ENCODE results near the gene RAB5B.

Gene RAB5B, protein sequence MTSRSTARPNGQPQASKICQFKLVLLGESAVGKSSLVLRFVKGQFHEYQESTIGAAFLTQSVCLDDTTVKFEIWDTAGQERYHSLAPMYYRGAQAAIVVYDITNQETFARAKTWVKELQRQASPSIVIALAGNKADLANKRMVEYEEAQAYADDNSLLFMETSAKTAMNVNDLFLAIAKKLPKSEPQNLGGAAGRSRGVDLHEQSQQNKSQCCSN

DNA sequence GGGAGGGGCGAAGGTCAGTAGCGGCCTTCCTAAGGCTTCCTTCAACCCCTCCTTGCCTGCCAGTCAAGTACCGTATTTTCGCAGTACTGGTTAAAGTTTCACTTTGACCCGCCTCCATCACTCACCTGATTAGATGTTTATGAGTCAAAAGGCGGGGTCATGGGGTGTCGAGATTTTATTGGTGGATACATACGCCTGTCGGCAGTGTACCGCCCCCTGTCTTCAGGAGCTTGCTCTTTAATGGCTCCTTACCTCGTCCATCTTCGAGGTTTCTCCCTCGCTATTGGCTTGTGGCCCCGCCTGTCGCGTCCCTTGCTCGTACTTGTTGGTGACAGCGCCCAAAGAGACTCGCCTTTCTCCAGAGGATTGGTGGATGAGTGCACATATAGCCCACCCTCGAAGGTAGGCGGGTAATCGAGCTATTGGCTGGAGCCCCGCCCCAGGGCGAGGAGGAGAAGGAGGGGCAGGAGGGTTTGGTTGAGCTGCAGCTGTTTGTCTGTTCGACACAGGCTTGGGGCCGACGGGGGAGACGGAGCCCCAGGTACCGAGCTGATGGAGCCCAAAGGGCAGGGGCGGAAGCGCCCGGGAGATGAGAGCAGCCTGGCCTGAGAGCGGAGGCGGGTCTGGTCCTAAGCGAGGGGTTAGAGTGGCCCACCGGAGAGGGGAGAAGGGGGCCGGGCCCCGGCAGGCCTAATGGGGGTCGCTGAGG lies at the start of gene RAB5B:
TSS of gene RAB5B (plus strand) at position 480 of the 709 bp plus-strand sequence. CDS start 12,883 bp downstream, outside the sequence.
- DNase-seq, result peak; percentile 100

DNA sequence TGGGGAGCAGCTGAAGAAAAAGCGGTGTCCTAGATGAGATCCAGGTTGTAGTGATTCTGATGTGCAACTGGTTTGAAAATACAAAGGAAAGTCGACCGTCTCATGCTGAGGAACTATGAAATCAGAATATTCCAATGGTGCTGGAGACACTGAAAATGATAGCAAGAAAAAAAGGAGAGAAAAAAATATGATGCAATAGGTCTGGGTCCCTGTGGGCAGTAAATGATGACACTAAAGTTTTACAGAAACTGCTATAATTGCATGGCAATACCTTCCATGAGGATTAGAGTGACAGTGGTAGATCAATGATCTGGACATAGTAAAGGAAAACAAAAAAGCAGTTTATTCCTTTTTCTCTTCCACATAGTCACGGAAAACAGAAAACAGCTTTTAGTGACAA lies 48.5 kb upstream of the RAB5B start:
- DNase-seq, result no peak

DNA sequence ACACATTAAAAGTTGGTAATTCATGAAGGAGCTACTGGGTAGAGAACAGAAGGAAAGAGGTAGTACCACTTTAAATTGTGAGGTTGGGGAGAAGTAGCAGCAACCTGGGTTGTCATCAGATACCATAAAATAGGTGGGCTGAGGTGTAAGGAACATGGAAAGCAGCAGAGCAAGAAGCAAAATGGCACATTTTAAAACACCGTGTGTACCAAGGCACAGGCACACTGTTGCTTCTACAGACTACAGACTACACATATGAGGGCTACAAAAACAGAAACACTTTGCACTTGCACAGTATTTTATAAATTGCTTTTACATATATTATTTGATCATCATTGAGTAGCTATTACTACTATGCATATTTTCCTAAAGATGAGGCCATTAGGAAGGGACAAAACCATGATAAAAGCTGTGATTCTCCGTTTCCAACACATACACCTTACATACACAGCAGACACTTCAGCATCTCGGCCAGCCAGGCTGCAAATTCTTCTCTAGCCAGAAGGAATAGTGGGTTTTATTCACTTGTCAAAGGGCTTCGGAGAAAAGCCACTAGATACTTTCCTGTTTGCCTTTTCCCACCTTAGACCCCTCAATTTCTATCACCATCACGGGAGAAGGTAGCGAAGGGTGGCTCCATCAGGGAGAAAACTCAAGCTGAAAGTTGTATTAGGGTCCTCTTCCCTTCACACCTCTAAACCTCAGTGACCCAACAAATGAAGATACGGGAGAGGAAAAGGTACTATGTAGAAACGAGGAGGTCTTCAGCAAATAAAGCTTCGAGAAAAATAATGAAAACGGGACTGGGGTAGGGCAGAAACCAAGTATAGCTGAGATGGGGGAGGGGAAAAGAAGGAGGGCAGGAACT lies 47.8 kb upstream of the RAB5B start:
- no peak for DNase-seq

DNA sequence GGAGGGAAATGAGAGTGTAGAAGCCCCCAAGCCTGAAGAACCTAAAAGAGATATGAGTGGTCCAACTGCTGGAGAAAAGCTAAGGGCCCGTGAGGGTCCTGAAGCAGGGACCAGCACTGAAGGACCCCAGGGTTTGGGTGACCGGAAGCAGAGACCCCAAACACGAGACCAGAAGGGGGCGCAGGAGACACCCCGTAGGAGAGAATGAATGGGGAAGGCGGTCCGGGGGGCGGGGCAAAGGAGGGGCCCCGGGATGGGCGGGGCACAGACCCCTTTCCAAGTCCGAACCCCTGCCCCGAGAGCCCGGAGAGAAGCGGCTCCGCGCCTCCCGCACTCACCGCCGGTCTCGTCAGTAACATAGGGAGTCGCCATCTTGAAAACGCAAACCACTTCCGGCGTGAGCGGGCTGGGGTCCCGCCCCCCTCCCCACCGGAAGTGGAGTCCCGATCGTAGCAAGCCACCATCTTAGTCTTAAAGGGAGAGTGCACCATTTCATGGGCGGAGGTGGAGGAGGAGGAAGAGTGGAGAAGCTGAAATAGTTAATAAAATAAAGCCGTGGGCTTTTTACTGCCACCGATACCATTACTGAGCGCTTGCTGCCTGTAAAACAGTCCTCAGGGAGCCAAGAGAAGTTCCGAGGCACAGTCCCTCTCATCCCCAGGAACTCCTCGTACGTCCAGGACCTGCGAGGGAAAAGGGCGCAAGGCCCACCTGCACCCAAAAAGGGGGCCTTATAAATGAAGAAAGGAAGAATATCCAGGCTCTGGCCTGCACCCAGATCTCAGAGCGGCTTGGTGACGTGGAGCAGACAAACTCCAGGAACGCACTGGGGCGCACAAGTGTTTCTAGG lies 46.9 kb upstream of the RAB5B start:
- peak; percentile 89 for DNase-seq

DNA sequence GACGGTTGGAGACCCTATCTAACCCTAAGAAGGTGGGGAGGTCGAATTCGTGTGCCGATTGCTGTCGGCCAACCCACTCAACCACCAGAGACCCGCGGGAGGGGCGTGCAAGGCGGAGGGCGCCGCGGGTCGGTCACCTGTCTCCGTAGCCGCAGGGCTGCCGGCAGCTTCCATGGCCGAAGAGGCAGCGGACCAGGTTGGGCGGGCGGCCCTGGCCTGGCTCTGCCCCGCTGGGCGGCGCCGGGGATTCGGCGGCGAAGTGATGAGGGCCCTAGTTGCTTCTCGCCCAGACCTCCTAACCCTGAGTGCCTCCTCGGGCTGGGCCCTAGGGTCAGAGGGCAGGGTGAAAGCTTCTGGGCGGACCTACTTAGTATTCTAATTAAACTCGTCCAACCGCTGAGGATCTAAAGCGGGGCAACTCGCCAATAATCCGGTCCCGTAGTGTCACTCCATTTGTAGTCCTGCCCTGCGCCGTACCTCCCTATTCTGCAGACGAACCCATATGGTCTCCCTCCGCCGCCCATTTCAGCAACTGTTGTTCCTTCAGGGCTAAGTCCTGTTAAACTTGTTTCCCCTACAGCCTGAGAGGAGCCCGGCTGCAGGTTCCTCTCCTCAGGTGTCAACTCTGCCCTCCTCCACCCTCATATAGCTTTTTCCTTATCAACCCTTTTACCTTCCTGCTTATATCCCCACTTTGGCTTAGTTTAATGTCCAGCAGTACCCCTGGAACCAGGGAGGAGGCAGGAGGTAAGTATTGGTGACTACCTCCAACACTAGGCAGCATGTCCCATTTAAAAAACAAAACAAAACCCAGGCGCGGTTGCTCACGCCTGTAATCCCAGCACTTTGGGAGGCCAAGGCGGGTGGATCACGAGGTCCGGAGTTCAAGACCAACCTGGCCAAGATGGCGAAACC lies 46.0 kb upstream of the RAB5B start, which contains the start of gene PYM1:
TSS of gene PYM1 (minus strand) at position 307 of the 915 bp plus-strand sequence. CDS start at position 174, 133 bp downstream.
- DNase-seq, result peak; percentile 55

DNA sequence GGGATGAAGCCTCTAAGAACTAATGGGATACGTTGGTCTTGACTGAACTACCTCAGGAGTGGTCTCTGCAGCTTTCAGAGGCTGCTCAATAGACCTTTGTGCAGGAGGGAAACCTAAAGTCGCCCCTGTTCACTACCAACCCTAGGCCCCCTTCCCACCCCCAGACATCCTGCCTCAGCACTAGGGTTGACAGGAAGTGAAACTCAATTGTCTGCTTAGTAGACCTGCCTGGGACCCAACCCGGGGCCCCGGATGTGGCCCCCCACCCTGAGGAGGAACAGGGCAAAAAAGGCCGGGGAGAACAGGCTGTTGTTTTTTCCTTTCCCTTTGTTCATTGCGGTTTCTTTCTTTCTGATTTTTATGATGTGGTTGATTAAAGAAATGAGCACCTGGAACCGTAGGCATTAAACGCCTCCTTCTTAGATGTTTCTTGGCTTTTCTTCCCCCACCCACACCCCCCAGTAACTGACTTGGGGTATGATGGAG lies 44.5 kb upstream of the RAB5B start:
- peak; percentile 80 for DNase-seq

DNA sequence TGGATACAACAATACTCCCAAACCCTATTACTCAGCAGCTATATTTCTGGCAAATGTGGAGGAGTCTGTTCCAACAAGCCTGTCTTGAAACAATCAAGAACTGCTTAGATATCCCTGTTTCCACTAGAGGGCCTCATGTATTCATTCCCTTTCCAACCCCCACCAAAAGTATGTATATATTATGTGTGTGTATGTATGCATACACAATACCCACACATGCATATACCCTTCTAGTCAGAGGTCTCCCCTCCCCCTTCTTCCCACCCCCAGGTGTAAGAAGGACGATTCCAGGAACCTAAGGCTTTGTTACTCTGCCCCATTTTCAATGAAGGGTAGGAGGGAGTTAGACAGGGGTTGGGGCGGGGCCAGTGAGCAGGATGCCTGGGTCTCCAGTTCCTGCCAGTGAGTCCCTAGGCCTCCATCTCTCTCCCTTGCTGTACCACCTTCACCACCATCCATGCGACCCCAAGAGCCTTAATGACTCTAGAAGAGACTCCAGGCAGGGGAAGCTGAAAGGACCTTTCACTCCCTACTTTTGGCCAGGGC lies 43.0 kb upstream of the RAB5B start, which contains the start of gene DGKA:
TSS of gene DGKA (plus strand) at position 392 of the 546 bp plus-strand sequence. CDS start 5,342 bp downstream, outside the sequence.
- DNase-seq, result peak; percentile 80

DNA sequence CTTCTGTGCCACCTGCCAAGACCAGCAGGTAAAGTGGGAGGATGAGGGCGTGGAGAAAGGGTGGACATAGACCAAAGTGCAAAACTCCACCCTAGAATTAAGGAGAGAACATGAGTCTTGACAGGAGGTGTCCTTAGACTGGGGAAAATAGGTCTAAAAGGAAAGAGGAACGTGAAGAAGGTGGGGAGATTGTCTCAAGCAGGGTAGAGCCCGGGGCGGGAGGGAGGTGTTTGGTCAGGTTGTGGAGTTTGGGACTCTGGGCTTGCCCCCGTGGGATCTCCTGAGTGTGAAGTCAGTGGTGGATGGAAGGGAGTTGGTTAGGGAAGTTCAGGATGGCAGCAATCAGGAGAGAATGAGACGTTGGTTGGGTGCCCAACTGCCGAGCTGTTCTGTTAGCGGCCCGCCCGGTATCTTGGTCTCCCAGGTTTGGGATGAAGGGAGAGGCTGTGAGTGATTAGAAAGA lies 42.5 kb upstream of the RAB5B start:
- no peak for DNase-seq

DNA sequence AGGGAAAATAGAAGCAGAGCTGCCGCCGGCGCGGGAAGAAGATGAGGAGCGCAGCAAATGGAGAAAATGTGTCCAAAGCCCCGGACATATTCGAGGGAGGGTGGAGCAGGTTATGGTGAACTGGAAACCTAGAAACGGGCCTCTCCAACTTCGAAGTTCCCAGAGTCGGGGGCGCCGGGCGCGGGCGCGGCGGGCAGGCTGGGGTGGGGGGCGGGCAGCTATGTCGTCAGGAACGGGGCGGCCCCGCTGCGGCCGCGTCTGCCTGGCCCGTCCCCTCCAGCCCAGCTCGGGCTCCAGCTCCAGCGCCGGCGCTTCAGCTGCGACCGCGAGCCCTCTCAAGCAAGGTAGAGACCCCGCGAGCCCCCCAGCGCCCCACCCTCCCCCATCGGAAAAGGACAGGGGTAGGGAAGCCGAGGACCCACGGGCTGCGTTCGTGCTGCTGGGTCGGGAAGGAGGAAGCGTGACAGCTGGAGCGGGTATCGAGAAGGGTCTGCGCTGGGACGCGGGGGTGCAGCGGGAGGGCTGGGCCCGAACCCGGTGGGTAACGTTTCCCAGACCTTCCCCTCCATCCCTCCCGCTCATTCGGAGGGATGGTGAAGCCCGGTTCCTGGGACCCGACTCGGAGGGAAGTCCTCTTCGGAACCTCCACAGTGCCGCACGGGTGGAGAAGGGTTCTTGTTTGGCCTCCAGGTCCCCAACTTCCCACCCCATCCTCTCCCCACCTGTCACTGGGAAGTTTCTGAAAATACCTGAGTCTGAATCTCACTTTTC lies 41.9 kb upstream of the RAB5B start:
- DNase-seq, result peak; percentile 8

DNA sequence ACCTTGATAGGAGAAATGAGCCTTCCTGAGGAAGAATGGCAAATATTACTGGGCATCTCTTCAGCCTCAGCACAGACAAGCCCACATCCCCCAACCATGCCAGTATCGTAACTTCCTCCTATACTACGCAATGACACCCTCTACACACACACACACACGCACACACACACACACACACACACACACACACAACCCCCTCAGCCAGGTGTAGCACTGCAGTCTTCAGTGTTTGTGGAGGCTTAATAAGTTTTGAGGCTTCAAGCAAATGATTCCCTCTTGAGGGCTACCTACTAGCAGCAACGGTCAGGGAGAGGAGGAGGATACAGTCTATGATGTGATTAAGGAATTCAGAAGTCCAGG lies 41.3 kb upstream of the RAB5B start:
- DNase-seq, result peak; percentile 34

DNA sequence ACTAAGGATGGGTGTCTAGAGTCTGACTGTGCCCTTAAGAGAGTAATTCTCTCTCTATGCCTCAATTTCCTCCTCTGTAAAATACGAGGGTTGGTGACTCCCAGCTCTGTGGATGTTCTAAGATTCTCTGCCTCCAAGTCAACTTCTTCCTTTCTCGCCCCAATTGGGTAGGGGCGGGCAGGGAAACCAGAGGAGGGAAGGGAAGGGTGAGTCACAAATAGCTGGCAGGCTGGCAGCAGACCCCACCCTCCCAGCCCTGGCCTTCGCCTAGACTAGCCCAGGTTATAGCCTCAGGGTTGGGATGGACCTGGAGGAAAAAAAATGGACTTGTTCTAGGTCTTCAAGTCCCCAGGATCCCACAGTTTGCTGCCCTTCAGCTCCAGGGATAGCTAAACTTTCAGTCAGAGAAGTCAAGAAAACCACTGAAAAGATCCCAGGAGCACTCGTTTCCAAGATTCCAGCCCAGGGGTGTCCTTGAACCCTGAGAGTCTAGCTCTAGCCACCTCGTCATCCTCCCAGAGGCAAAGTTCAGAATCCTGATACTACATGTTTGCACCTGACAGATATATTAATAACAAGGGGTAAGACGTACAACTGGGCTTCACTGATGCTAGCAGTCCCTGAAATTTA lies 40.6 kb upstream of the RAB5B start:
- peak; percentile 5 for DNase-seq

DNA sequence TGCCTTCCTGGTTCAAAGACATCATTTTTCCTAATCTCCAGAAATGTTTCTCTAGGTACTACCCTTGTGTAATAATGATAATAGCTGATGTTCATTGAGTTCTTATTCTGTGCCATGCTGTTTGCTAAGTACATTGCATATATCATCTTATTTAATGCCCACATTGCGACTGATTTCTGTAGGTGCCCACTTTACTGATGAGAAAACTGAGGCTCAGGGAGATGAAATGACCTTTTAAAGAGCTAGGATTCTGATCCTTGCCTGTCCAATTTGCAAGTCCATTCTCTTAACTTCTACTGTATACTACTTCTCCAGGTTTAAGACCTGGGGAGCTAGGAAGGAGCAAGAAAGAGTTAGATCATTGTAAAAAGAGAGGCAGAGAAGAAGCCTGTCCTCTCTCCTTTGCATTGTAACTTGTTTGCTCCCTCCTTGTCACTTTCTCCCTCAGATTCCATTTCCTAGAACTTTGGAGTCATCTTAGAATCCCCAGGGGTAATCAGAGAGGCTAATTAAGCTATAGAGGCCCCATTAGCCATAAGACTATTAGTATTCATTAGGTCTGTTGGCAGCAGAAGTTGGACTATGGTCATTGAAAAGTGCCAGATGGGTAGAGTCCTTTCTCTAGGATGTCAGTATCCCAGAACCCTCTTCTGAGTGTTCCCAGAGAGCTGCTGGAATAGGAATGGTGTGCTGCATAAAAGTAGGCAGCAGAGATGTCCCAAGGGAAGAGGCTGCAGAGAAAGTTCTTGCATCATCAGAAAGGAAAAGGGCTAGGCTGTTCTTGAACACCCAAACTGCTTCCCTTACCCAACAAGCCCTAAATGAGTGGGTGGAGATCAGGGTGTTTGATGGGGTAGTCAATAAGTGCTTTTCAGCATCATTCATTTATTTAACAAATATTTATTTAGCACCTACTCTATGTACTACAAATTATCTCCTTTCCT lies 39.8 kb upstream of the RAB5B start:
- no peak for DNase-seq

DNA sequence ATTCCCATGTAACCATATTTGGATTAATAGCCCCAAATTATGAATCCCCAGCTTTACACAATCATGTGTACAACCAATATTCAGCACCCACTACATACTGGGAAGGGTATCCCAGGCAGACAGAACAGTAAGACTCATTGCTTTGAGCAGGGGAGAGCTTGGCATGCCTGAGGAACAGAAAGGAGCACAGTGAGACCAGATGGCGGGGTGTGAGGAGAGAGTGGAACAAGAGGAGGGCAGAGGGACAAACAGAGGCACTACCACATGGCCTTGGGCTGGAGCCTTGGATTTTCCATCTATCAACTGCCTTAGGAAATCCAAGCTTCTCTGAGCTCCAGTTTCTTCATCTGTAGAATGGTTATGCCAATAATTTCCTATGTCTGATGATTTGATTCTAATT lies 39.1 kb upstream of the RAB5B start:
- DNase-seq, result no peak

DNA sequence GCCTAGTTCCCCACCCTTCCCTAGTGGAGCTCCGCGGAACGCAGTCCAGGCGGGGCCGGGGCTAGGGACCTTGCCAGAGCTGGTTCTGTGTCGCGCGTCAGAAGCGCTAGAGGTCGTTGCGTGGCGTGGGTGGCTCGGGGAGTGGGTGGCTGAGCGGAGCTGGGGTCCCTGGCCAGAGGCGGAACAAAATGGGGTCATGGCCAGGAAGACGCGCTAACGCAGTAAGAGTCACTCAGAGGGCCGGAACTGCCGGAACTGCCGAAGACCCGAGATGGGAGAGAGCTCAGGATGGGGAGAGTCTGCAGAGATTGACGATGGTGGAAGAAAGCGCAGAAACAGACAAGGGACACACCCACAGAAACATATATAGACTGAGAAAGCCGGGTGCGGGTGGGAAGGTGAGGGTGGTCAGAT lies 38.1 kb upstream of the RAB5B start:
- DNase-seq, result peak; percentile 60

DNA sequence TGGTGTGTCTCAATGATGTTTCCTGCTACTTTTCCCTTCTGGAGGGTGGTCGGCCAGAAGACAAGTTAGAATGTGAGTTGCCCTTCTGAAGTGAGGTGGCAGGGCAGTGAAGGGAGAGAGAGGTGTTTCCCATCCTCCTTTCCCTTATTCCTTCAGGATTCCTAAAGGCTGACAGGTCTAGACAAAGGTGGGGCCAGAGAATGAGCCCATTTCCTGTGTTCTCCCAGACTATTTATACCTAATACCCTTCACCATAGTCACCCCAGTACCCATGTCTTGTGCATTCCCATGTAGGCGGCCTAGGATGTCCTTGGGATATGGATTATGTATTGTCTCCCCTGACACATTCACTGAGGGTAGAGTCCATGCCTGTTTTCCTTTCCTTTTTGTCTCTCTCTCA lies 35.9 kb upstream of the RAB5B start:
- DNase-seq, result no peak

DNA sequence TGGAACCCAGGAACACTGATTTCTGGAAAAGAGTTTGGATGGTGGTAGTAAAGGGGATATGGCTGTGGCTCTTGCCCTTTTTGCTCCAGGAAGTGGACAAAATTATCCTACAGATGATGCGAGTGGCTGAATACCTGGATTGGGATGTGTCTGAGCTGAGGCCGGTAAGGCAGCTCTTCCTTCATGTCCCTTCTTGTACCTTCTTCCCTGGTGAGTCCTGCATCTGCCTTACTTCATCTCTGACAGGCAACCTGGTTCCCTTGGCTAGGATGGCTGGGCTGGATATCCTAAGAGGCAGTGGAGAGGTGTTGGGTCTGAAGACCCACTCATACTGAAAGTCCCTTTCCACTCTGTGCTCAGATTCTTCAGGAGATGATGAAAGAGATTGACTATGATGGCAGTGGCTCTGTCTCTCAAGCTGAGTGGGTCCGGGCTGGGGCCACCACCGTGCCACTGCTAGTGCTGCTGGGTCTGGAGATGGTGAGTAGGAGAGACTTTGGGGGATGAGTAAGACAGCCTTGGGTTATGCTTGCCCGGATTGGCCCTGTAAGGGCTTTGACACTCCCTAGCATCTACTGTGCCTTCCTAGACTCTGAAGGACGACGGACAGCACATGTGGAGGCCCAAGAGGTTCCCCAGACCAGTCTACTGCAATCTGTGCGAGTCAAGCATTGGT lies 34.9 kb upstream of the RAB5B start:
- peak; percentile 4 for DNase-seq

DNA sequence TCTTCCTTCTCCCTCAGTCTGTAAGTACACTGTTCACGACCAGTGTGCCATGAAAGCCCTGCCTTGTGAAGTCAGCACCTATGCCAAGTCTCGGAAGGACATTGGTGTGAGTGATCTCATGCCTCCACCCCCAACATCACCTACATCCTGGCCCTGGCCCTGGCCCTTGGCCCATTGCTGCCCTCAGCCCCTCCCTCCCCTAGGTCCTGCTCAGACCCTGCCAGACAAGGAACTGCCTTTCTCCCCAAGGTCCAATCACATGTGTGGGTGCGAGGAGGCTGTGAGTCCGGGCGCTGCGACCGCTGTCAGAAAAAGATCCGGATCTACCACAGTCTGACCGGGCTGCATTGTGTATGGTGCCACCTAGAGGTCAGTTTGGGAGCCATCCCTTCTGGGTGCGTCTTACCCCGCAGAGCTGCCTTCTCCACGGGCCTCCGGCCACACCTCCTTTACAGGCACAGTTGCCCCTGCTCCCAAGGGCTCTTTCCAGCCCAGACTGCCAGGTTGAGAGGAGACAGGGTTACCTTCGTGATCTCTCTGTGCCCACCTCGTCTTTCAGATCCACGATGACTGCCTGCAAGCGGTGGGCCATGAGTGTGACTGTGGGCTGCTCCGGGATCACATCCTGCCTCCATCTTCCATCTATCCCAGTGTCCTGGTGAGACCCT lies 33.7 kb upstream of the RAB5B start:
- DNase-seq, result peak; percentile 75

Measured in stimulated activated naive CD4-positive, alpha-beta T cell treated with Interleukin-2 at 50 U/mL for 16 hours (primary cell).